ENCODE data around the gene RNF19B.

DNA sequence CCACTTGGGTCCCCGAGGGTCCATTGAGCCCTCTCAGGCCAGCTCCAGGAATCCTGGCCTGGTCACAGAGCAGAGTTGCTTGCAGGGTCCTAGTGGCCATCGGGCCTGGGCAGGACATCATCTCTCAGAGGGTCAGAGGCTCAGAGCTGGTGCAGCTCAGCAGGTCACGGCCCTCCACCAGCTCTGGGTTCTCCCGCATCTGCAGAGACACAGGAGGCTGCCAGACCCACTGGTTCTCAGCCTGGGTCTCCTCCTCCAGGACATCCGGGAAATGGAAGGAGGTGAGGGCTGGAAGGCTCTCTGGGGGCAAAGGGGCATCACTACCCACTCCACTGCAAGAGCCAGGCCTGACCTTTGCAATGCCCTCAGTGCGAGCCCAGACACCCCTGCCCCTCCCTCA lies 69.9 kb downstream of the RNF19B start:
- TF ChIP-seq CTCF (IDR thresholded peaks at IDR 0.05; ENCODE audit: control extremely low read depth in 1 of 3, insufficient read depth in 1 of 3, low read depth in 1 of 3, low read length in 3 of 3) (no peak), CREB1 (IDR thresholded peaks at IDR 0.05) (no peak), ZNF274 (IDR thresholded peaks at IDR 0.05; ENCODE audit: borderline replicate concordance, extremely low read depth, low read length) (no peak), JUN (IDR thresholded peaks at IDR 0.05; ENCODE audit: low read depth, low read length) (no peak), TAF7 (optimal IDR thresholded peaks at IDR 0.05; ENCODE audit: borderline replicate concordance, low read depth, low read length) (no peak), EP300 (IDR thresholded peaks at IDR 0.05; ENCODE audit: borderline replicate concordance in 1 of 2, low read depth in 2 of 2, low read length in 2 of 2) (no peak), JUND (IDR thresholded peaks at IDR 0.05; ENCODE audit: low read length) (no peak)
- TF ChIP-seq, protein P1, sequence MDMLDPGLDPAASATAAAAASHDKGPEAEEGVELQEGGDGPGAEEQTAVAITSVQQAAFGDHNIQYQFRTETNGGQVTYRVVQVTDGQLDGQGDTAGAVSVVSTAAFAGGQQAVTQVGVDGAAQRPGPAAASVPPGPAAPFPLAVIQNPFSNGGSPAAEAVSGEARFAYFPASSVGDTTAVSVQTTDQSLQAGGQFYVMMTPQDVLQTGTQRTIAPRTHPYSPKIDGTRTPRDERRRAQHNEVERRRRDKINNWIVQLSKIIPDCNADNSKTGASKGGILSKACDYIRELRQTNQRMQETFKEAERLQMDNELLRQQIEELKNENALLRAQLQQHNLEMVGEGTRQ (IDR thresholded peaks at IDR 0.05; ENCODE audit: low read length) = no peak
